DMS114 treated with DMSO at 0.1 percent for 48 hours (cell line): ENCODE measurements around the gene EGR4.
"Not testable (repeated sequence)": the region's sequence is repeated elsewhere in the genome, so short reads cannot be mapped to it uniquely, and the experiment has no call there.

ENCODE experiments used
- DNase-seq: peaks from one replicate; lab custom pipeline; 2025; ENCODE audit not compliant: unreplicated experiment; lab: John Stamatoyannopoulos, UW

EGR4 gene

GRCh38 chr2:73264332-73264606, 29.1 kb downstream of the EGR4 start:
- DNase-seq, result no peak

- DNase-seq, result no peak
Measured at GRCh38 chr2:73263540-73264331, 29.6 kb downstream of the EGR4 start.

GRCh38 chr2:73262691-73263429, 30.5 kb downstream of the EGR4 start:
- DNase-seq, result not testable (repeated sequence)

GRCh38 chr2:73262108-73262651, 31.2 kb downstream of the EGR4 start:
- DNase-seq, result no peak

GRCh38 chr2:73260338-73260984, 32.9 kb downstream of the EGR4 start:
- DNase-seq, result no peak

- DNase-seq, result no peak
Measured at GRCh38 chr2:73259704-73260337, 33.5 kb downstream of the EGR4 start.

GRCh38 chr2:73259276-73259675, 34.1 kb downstream of the EGR4 start:
- DNase-seq, result no peak

GRCh38 chr2:73258913-73259215, 34.5 kb downstream of the EGR4 start:
- DNase-seq, result no peak

- no peak for DNase-seq
Measured at GRCh38 chr2:73258186-73258912, 35.0 kb downstream of the EGR4 start.

- no peak for DNase-seq
Measured at GRCh38 chr2:73257425-73258125, 35.8 kb downstream of the EGR4 start.

GRCh38 chr2:73257021-73257420, 36.3 kb downstream of the EGR4 start:
- DNase-seq, result no peak

GRCh38 chr2:73256618-73256922, 36.8 kb downstream of the EGR4 start:
- no peak for DNase-seq

GRCh38 chr2:73255907-73256617, 37.3 kb downstream of the EGR4 start:
- no peak for DNase-seq

- DNase-seq, result no peak
Measured at GRCh38 chr2:73255007-73255644, 38.2 kb downstream of the EGR4 start.

GRCh38 chr2:73254343-73255006, 38.9 kb downstream of the EGR4 start:
- DNase-seq, result no peak

- DNase-seq, result no peak
Measured at GRCh38 chr2:73253901-73254300, 39.4 kb downstream of the EGR4 start.

- no peak for DNase-seq
Measured at GRCh38 chr2:73253400-73253799, 39.9 kb downstream of the EGR4 start.

- no peak for DNase-seq
Measured at GRCh38 chr2:73252238-73253027, 40.9 kb downstream of the EGR4 start.
